IPS DF 4.7 (cell line): ENCODE results near the gene MCRIP1.

Experiments
- DNase-seq: peaks from one replicate; pipeline ENCODE4 v3.0.0-alpha.2; 2013; ENCODE audit warnings: low spot score; ENCODE audit errors: extremely low read depth

Gene MCRIP1

GRCh38 chr17:81805707-81806460 is 27.2 kb downstream of the MCRIP1 start:
- DNase-seq = no peak

GRCh38 chr17:81804559-81805399 is 28.3 kb downstream of the MCRIP1 start:
- DNase-seq = no peak

GRCh38 chr17:81803728-81804558 is 29.1 kb downstream of the MCRIP1 start, which contains the start of gene GCGR:
GCGR (plus strand) TSS chr17:81804150; CDS start chr17:81809019, 4,869 bp downstream.
- no peak for DNase-seq

- no peak for DNase-seq
Measured at GRCh38 chr17:81802856-81803643, 30.0 kb downstream of the MCRIP1 start.

GRCh38 chr17:81802048-81802758 is 30.9 kb downstream of the MCRIP1 start:
- DNase-seq = no peak

GRCh38 chr17:81801327-81801726 is 31.8 kb downstream of the MCRIP1 start:
- no peak for DNase-seq

- DNase-seq = no peak
Measured at GRCh38 chr17:81794509-81794908, 38.6 kb downstream of the MCRIP1 start.

- no peak for DNase-seq
Measured at GRCh38 chr17:81794074-81794476, 39.0 kb downstream of the MCRIP1 start.

GRCh38 chr17:81792675-81793615 is 40.1 kb downstream of the MCRIP1 start:
- DNase-seq = no peak
